Psoas muscle (tissue), 8 donors: ENCODE results near the gene EIF2B4. TPM values are rescaled to one million over a fixed set of nuclear protein-coding genes. Genes with fewer than 3 reads are reported as not detected.
"Not testable (repeated sequence)": the region's sequence is repeated elsewhere in the genome, so short reads cannot be mapped to it uniquely, and the experiment has no call there.

Source experiments
- ATAC-seq, 4 donors: fragments of 200-7000 bp; cut with Tn5 transposase; one replicate each; pipeline ENCODE4 v1.9.1; 2020; ENCODE audit warnings: moderate library complexity in 3 of 4, mild to moderate bottlenecking in 2 of 4
- DNase-seq, 2 donors: peaks; one replicate each; pipeline ENCODE4 v3.0.0-alpha.2; 2020
- H3K27ac ChIP-seq: fragments of 200-600 bp; one replicate; pipeline ENCODE4 v1.8.0; 2022
- H3K27me3 ChIP-seq, 3 donors: fragments of 200-600 bp in 1 of 3; one replicate each; pipeline versions ENCODE4 v1.6.1 to v1.8.0; 2013 to 2022; ENCODE audit warnings: low read length in 2 of 3, mild to moderate bottlenecking in 2 of 3, moderate library complexity in 1 of 3; ENCODE audit not compliant: insufficient read depth in 3 of 3
- H3K36me3 ChIP-seq, 2 donors: fragments of 200-600 bp in 1 of 2; one replicate each; pipeline versions ENCODE4 v1.6.1 to v1.8.0; 2013 to 2022; ENCODE audit warnings: low read depth in 1 of 2, mild to moderate bottlenecking in 1 of 2, moderate library complexity in 1 of 2; ENCODE audit not compliant: insufficient read depth in 1 of 2
- H3K4me1 ChIP-seq: fragments of 200-600 bp; one replicate; pipeline ENCODE4 v1.8.0; 2022
- H3K4me3 ChIP-seq: fragments of 200-600 bp; one replicate; pipeline ENCODE4 v1.8.0; 2022; ENCODE audit warnings: mild to moderate bottlenecking
- H3K9me3 ChIP-seq: fragments of 200-600 bp; one replicate; pipeline ENCODE4 v1.8.0; 2022
- WGBS, 3 donors: extraction: QIAGEN DNeasy Blood & Tissue Kit; methylation state at CpG; one replicate each; pipeline versions ENCODE4 v1.1.6 to v1.1.7; 2013; 5-methylcytosine and 5-hydroxymethylcytosine counted together
- intact Hi-C, 2 donors: fragments of 100-400 bp; cut with DNase I; formaldehyde crosslinking; loops; one replicate each; pipeline versions ENCODE4 v1.11.0 to v1.14.2; 2022
- polyA plus RNA-seq, 3 donors: library from polyadenylated mRNA; stranded (reverse); fragments of 200-250 nt; gene quantifications; one replicate each; pipeline ENCODE4 v1.2.3, GENCODE V29; 2013
- total RNA-seq, 4 donors: library from RNA; stranded (reverse); fragmentation: NEBNext Ultra II Directional in 2 of 4; extraction: Animal tissue kit (Norgen Biotek cat#: 25700) in 2 of 4; gene quantifications; one replicate each; pipeline versions ENCODE4 v1.2.1 to v1.2.4, GENCODE V29; 2021 to 2023
- TF ChIP-seq, protein P1 (sequence below): fragments of 200-600 bp; IDR thresholded peaks from one replicate; pipeline ENCODE4 v1.8.0; 2022; ENCODE audit warnings: antibody characterized with exemption
- donor health status: healthy with polysubstance abuse.
- donor health status: DM: no; HTN: no; CAD: no; lungs with moderate emphysema.
- donor health status: Bipolar disorder and iron deficiency.
- donor health status: healthy.
- donor health status: DM: yes; HTN: yes; CAD: no.
- donor health status: DM: no; HTN: no; CAD: no.
- donor health status: DM: no; HTN: no; CAD: no.
- donor health status: DM: yes; HTN: yes; CAD: no.

Gene EIF2B4
- total and polyA plus RNA-seq, 7 donors: 36.6 to 72.9 (median 59.1) TPM

DNA sequence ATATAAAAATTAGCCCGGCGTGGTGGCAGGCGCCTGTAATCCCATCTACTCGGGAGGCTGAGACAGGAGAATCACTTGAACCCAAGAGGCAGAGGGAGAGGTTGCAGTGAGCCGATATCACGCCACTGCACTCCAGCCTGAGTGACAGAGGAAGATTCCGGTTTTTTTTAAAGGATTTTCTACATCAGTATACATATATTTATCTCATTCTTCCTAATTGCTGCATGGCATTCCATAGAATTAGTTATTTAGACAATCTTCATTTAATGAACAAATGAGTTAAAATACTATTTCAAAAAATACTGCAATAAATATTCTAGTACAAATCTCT lies 15.6 kb downstream of the EIF2B4 start:
- TF ChIP-seq, protein P1, sequence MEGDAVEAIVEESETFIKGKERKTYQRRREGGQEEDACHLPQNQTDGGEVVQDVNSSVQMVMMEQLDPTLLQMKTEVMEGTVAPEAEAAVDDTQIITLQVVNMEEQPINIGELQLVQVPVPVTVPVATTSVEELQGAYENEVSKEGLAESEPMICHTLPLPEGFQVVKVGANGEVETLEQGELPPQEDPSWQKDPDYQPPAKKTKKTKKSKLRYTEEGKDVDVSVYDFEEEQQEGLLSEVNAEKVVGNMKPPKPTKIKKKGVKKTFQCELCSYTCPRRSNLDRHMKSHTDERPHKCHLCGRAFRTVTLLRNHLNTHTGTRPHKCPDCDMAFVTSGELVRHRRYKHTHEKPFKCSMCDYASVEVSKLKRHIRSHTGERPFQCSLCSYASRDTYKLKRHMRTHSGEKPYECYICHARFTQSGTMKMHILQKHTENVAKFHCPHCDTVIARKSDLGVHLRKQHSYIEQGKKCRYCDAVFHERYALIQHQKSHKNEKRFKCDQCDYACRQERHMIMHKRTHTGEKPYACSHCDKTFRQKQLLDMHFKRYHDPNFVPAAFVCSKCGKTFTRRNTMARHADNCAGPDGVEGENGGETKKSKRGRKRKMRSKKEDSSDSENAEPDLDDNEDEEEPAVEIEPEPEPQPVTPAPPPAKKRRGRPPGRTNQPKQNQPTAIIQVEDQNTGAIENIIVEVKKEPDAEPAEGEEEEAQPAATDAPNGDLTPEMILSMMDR: no peak

DNA sequence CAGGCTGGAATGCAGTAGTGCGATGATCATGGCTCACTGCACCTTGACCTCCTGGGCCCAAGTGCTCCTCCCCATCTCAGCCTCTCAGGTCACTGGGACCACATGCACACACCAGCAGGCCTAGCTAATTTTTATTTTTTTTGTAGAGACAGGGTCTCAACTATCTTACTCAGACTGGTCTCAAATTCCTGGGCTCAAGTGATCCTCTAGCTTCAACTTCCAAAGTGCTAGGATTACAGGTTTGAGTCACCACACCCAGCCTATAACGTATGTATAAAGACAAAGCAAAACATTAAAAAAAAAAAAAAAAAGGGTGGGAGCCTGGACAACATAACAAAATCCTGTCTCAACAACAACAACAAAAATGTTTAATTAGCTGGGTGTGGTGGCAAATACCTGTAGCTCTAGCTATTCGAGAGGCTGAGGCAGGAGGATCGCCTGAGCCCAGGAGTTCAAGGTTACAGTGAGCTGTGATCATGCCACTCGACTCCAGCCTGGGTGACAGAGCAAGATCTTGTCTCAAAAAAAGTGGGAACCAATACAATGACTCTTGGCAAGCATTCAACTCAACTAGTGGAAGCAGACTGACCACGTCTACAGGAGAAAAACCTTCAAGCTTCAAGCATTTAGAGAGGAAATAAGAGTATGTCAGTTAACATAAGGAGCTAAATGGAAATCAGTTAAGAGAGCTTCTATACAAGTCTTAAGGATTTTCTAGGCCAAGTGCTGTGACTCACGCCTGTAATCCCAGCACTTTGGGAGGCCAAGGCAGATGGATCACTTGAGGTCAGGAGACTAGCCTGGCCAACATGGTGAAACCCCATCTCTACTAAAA lies 16.2 kb downstream of the EIF2B4 start:
- TF ChIP-seq, protein P1: no peak
- peaks cover 0 to 10% of the 10 kb centered on the region in 2 donors for H3K36me3 ChIP-seq
- ATAC-seq (peak in 3 of 4 donors; percentile 20 to 39 (median 31)), DNase-seq (peak in 1 of 2 donors; percentile 70)
- no peaks in the 10 kb centered on the region for H3K27me3 ChIP-seq
- H3K9me3 ChIP-seq: no peaks in the 10 kb centered on the region
- 45 to 68% (median 47%) methylated on average over 7 of the region's 7 CpGs for WGBS, 3 donors
- no peak overlapping the region for H3K4me3 ChIP-seq
- H3K27ac ChIP-seq: peak overlapping the region; percentile 98
- intact Hi-C loops: no loop called here
- peaks cover 48% of the 10 kb centered on the region for H3K4me1 ChIP-seq

More for the DNA sequence above, 15.6 kb downstream of the EIF2B4 start:
- H3K4me3 ChIP-seq: peak overlapping the region; percentile 95
- H3K27ac ChIP-seq: peak overlapping the region; percentile 98
- H3K9me3 ChIP-seq: no peaks in the 10 kb centered on the region
- no peaks in the 10 kb centered on the region for H3K27me3 ChIP-seq
- H3K4me1 ChIP-seq: peaks cover 48% of the 10 kb centered on the region
- intact Hi-C loops: no loop called here
- peaks cover 0 to 9% of the 10 kb centered on the region in 2 donors for H3K36me3 ChIP-seq
- no peak for DNase-seq
- 53 to 70% (median 55%) methylated on average over 7 of the region's 7 CpGs for WGBS, 3 donors
- no peak for ATAC-seq

DNA sequence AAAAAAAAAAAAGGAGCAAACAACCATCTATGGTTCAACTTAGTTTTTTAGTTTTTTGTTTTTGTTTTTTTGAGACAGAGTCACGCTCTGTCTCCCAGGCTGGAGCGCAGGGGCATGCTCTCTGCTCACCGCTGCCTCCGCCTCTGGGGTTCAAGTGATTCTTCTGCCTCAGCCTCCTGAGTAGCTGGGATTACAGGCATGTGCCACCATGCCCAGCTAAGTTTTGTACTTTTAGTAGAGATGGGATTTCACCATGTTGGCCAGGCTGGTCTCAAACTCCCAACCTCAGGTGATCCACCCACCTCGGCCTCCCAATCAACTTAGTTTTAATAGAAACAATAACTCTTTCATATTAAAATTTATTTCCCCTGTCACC lies 16.8 kb downstream of the EIF2B4 start:
- peaks cover 46% of the 10 kb centered on the region for H3K4me1 ChIP-seq
- H3K36me3 ChIP-seq, intact Hi-C loops, H3K4me3 ChIP-seq, H3K27me3 ChIP-seq, DNase-seq, ATAC-seq, H3K9me3 ChIP-seq: not testable (repeated sequence)
- 93 to 96% (median 93%) methylated on average over 5 of the region's 5 CpGs for WGBS, 3 donors
- peak overlapping the region; percentile 98 for H3K27ac ChIP-seq

DNA sequence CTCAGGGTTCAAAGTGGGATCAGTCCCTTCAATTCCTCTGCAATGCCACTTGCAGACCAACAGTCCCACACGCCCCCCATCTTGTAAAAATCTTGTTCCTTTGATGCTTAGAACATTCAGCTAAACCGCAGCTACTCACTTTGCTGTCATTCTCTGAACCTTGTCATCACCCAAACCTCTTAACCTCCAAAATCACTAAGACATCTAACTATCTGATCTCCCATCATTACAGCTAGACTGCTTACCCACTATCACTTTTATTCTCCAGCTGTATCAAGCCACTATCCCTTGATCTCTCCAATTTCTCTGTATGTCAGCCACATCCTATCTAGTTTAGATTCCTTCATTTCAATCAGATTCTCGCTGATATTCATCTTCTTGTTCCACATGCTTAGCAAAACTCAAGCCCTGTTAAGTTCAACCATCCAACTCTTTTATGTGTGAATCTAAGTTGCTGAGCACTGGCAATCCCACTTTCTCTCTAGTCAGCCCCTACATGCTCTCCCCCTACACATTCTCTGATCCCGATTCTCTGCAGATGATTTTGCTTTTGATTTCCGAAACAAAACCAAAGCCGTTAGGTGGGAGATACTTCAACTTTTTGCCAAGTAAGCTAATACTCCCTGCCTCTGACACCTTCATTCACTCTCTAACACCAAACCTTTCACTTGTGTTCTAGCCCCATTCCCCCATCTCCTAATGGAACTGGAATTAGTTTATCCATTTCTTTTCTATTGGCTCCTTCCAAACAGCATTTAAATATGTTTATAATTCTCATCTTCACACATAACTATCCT lies 18.1 kb downstream of the EIF2B4 start:
- no peaks in the 10 kb centered on the region for H3K27me3 ChIP-seq
- peaks cover 42% of the 10 kb centered on the region for H3K4me1 ChIP-seq
- intact Hi-C loops: no loop called here
- no peaks in the 10 kb centered on the region for H3K9me3 ChIP-seq
- H3K36me3 ChIP-seq: peaks cover 0 to 10% of the 10 kb centered on the region in 2 donors
- ATAC-seq (no peak), DNase-seq (no peak)
- WGBS, 3 donors: 79 to 83% (median 82%) methylated on average over 6 of the region's 6 CpGs
- peak overlapping the region; percentile 13 for H3K27ac ChIP-seq
- H3K4me3 ChIP-seq: no peak overlapping the region
- TF ChIP-seq, protein P1: no peak

DNA sequence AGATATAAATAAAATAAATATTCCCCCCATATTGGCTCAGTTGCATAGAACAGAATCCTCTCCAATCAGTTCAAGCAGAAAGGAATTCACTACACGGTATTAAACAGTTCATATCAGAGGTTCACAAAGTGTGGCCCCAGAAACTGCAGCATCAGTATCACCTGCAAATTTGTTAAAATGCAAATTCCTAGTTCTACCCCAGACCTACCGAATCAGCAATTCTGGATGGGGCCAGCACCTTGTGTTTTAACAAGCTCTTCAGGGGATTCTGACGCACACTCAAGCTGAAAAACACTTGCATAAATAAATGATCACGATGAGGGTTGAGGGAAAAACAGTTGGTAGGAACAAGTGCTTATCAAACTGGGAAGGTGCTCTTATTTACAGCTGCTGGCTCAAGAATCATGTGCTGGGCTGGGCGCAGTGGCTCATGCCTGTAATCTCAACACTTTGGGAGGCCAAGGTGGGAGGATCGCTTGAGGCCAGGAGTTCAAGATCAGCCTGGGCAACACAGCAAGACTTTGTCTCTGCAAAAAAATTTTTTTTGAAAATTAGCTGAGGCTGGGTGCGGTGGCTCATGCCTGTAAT lies 19.9 kb downstream of the EIF2B4 start:
- DNase-seq: no peak
- Histone ChIP-seq H3K4me1 (peaks cover 37% of the 10 kb centered on the region), H3K27me3 (no peaks in the 10 kb centered on the region), H3K9me3 (no peaks in the 10 kb centered on the region), H3K27ac (no peak overlapping the region), H3K4me3 (no peak overlapping the region), H3K36me3 (peaks cover 0 to 10% of the 10 kb centered on the region in 2 donors)
- TF ChIP-seq, protein P1: no peak
- no peak for ATAC-seq
- 86 to 87% (median 86%) methylated on average over 7 of the region's 7 CpGs for WGBS, 3 donors
- intact Hi-C loops: no loop called here
